Measurements from ENCODE around the gene VDAC2.

DNA sequence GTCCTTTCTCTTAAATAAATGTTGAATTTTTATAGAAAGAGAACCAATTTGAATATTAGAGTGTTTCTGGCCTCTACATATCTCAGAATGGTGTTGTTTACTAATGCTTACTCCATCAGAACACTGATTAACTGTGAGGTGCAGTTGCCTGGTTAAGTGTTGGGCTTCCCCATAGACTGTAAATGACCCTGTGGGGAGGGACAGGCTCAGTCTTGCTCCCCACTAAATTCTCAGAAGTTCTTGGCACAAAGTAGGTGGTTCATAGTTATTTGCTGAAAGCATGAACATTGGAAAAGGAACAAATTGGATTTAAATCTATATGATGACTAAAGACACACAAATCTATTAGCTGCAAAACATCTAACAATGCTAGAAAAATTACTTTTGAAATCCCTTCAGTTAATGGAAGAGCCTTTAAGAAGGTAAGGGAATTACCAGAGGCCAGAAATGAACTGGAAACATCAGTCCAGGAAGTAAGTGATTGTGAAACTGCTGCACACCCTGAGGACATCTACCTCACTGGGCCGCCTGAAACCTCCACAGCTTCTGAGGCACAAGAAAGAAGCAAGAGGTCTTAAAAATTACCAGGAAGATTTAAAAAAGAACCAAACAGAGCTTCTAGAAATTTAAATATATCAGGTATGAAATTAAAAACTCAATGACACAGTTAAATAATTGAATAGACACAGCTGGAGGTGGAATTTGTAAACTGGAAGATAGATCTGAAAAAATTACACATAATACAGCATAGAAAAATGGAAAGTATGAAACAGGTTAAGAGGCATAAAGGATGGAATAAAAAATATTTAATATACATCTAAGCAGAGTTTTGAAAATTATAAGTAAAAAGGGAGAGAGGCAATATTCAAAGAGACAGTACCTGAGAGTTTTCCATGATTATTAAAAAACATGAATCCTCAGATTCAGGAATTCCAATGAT is 43.0 kb downstream of the VDAC2 start:
- TF ChIP-seq ZNF521 (tag by site-specific recombination; IDR thresholded peaks at IDR 0.05) (no peak), ZNF324 (tag by site-specific recombination; IDR thresholded peaks at IDR 0.05) (no peak), TCF7L2 (IDR thresholded peaks at IDR 0.05; ENCODE audit: borderline replicate concordance, low read depth, low read length) (no peak), REST (tag by site-specific recombination; IDR thresholded peaks at IDR 0.05) (no peak), ZSCAN5A (tag by site-specific recombination; IDR thresholded peaks at IDR 0.05) (no peak), SALL2 (tag by site-specific recombination; IDR thresholded peaks at IDR 0.05; ENCODE audit: borderline replicate concordance) (no peak), ZBTB21 (tag by site-specific recombination; IDR thresholded peaks at IDR 0.05) (no peak), ZXDB (tag by site-specific recombination; IDR thresholded peaks at IDR 0.05) (no peak), SP2 (tag by site-specific recombination; IDR thresholded peaks at IDR 0.05) (no peak), ZNF274 (IDR thresholded peaks at IDR 0.05; ENCODE audit: low read length) (no peak), ZNF274 (tag by site-specific recombination; IDR thresholded peaks at IDR 0.05; ENCODE audit: borderline replicate concordance) (0 out of 2 replicates have a peak, but pooled peaks have one; percentile 56), ZNF837 (tag by site-specific recombination; IDR thresholded peaks at IDR 0.05) (no peak), GLIS2 (tag by site-specific recombination; IDR thresholded peaks at IDR 0.05) (no peak), HOXA7 (CRISPR knock-in tag; IDR thresholded peaks at IDR 0.05; ENCODE audit: borderline replicate concordance) (no peak)
- TF ChIP-seq, protein P1, sequence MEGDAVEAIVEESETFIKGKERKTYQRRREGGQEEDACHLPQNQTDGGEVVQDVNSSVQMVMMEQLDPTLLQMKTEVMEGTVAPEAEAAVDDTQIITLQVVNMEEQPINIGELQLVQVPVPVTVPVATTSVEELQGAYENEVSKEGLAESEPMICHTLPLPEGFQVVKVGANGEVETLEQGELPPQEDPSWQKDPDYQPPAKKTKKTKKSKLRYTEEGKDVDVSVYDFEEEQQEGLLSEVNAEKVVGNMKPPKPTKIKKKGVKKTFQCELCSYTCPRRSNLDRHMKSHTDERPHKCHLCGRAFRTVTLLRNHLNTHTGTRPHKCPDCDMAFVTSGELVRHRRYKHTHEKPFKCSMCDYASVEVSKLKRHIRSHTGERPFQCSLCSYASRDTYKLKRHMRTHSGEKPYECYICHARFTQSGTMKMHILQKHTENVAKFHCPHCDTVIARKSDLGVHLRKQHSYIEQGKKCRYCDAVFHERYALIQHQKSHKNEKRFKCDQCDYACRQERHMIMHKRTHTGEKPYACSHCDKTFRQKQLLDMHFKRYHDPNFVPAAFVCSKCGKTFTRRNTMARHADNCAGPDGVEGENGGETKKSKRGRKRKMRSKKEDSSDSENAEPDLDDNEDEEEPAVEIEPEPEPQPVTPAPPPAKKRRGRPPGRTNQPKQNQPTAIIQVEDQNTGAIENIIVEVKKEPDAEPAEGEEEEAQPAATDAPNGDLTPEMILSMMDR (tag by site-specific recombination; IDR thresholded peaks at IDR 0.05): no peak
